Sigmoid colon (tissue), 4 donors: ENCODE results near the gene KCNJ10.

Experiments used
- EP300 ChIP-seq, 4 donors: sonication (generic); formaldehyde crosslinking; IDR thresholded peaks; one replicate each; pipeline ENCODE4 v1.6.1; 2017; ENCODE audit warnings: antibody characterized with exemption in 4 of 4
- POLR2A ChIP-seq, 2 donors: fragments of 450-650 bp; IDR thresholded peaks; one replicate each; pipeline ENCODE4 v1.6.1; 2016; ENCODE audit warnings: antibody characterized with exemption in 2 of 2, mild to moderate bottlenecking in 2 of 2, moderate library complexity in 2 of 2
- TF ChIP-seq, protein P1 (sequence below), 4 experiments: fragments of 450-650 bp in 3 of 4; fragments of 200-600 bp in 1 of 4; IDR thresholded peaks; one replicate each; pipeline ENCODE4 v1.5.1; 2016 to 2019; ENCODE audit warnings: antibody characterized with exemption in 4 of 4, mild to moderate bottlenecking in 3 of 4, moderate library complexity in 2 of 4

- TF ChIP-seq, protein P1, sequence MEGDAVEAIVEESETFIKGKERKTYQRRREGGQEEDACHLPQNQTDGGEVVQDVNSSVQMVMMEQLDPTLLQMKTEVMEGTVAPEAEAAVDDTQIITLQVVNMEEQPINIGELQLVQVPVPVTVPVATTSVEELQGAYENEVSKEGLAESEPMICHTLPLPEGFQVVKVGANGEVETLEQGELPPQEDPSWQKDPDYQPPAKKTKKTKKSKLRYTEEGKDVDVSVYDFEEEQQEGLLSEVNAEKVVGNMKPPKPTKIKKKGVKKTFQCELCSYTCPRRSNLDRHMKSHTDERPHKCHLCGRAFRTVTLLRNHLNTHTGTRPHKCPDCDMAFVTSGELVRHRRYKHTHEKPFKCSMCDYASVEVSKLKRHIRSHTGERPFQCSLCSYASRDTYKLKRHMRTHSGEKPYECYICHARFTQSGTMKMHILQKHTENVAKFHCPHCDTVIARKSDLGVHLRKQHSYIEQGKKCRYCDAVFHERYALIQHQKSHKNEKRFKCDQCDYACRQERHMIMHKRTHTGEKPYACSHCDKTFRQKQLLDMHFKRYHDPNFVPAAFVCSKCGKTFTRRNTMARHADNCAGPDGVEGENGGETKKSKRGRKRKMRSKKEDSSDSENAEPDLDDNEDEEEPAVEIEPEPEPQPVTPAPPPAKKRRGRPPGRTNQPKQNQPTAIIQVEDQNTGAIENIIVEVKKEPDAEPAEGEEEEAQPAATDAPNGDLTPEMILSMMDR (IDR thresholded peaks at IDR 0.05) = no peak
- TF ChIP-seq POLR2A (IDR thresholded peaks at IDR 0.05) (no peak), EP300 (IDR thresholded peaks at IDR 0.05) (no peak)
These were observed 83.9 kb downstream of the KCNJ10 start for GRCh38 chr1:159986093-159986492.
